Medulla oblongata (tissue), 1 donor: ENCODE measurements around the gene REG4.
"Not testable (repeated sequence)": the region's sequence is repeated elsewhere in the genome, so short reads cannot be mapped to it uniquely, and the experiment has no call there.

Source experiments
- DNase-seq: peaks from one replicate; pipeline ENCODE4 v3.0.0-alpha.2; 2015; ENCODE audit errors: extremely low spot score

The REG4 gene

DNA sequence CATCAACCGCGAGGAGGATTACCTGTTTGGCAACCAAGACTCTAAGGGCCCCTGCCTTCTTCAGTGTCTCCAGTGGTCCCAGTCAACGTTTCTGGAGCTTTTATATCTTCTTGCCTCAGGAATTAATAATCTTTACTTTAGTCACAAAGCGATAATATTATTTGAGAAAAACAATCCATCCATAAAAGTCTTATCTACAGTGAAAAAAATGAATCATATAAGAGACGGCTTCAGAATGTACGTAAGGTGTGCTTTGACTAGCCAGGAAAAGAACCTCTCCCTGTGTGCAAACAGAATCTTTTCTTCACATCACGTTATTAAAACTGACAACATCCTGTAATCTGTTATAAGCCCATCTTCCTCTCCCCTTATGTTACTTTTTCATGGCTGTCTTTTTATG is at the start of gene REG4:
Gene REG4, minus strand, starts transcription at position 74 of the 400 bp plus-strand sequence. CDS start 2,691 bp downstream, outside the sequence.
- no peak for DNase-seq

DNA sequence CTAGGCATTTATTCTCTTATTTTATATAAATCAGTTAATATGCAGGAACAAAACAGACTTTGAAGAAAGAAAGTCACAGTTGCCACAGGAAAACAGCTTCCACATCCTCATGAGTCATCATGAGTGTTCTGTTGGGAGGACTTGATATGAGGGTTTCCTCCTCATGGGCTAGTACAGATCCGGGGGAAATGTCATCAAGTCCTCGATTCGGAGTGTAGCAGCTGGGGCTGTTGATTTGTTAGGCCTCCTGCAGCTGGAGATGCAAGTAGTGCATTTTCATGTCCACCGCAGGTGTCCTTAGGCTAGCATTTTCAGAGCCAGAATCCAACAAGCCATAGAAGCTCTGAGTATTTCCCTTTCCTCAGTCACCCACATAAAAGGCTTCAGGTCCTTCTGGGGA is 48.4 kb upstream of the REG4 start:
- DNase-seq, result no peak

DNA sequence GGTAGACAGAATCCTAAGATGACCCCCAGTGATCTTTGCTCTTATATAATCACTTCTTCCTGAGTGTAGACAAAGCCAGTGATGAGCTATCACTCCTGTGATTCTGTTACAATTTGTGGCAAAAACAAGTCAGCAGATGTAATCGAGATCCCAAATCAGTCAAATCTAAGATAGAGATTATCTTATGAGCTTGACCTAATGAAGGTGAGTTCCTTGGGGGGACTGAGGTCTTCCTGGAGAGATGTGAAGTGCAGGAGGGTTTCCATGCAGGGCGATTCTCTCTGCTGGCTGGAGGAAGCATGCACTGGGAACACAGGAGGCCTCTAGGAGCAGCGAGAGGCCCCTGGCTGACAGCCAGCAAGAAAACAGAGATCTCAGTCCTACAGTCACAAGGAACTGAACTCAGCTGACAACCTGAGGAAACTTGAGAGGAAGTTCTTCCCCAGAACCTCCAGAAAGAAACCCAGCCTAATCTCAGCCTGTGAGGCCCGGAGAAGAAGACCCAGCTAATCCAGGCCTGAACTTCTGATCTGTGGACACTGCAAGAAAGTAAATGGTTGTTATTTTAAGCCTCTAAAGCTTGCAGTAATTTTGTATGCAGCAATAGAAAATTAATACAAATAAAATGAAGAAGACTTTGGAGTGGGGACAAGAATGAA is 47.4 kb upstream of the REG4 start:
- DNase-seq, result not testable (repeated sequence)

DNA sequence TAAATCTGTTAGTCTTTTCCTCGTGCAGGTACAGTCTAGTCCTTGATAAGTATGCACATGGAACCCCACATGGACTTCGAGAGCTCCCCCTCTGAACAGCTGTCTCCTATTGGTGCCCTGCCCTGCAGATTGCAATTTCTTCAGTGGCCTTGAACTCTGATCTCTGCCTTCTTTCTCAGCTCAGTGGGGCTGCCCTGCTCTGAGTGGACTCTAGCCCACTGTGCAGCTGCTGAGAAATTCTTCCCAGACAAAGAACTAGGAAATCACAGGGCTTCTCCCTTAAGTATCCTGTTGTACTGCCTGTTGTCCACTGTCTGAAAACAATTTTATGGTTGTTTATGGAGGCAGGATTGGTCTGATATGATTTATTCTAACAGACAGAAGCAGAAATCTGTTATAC is 46.9 kb upstream of the REG4 start:
- DNase-seq, result no peak

DNA sequence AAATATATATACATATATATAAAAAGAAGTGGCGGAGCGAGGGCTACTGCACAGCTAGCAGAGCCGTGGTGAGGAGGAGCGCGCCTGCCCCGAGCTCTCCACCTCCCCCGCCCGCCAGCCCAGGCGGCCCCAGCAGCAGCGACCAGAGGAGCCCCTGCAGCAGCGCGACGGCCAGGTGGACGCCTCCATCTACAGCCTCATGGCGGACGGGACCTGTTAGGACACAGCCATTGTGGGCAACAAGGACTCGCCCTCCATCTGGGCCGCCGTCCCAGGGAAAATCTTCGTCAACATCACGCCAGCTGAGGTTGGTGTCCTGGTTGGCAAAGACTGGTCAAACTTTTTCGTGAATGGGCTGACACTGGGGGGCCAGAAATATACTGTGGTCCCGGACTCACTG is 41.9 kb upstream of the REG4 start:
- no peak for DNase-seq

DNA sequence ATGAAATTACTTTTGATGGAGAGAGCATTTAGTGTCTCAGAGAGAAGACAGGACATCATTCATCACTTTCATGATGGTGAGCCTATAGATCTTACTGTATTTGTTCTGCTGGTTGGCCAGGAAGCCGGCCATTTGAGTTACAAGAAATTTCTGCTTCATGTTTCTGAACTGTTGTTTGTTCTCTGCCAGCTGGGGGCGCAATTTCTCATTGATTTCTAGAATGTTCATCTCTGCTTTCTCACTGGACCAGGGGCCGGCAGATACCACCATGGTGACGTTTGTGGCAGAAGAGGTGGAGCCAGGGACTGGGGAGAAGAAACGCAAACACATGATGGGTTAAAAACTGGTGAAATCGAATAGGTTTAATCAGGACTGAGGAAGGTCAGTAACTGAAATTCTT is 32.9 kb upstream of the REG4 start:
- DNase-seq, result not testable (repeated sequence)

DNA sequence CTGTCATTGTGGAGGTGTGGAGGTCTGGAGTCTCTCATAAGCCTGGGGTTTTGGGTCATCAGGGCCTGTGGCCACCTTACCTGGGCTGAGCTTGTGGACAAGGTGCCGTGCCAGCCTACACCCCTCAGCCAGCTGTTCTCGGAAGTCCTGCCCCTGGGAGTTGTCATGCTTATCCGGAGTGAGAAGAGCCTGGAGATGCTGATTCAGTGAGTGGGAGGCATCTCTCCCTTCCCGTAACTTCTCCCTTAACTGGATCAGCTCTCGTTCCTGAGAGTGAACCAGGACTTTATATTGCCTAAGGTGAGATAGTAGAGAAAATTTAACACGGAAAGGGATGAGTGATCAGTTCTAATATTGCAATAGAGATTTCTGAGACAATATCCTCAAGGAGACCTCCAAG is 30.0 kb upstream of the REG4 start:
- DNase-seq, result no peak

DNA sequence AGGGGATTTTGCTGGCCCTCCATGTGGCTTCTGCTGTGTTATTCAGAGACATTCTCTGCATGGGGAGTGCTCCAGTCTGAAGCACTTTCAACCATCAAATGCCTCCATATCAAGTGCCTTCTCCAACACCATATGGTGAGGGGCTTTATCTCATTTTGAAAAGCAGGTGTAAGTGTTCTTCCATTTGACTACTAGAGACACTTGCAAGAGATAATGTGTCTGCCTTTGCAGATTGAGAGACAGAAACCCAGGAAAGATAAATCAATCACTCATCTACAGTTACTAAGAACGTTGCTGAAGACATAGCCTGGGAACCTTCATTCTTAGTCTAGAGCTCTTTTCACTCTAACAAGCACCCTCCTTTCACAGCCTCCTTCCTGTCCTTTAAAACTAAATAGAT is 29.5 kb upstream of the REG4 start:
- DNase-seq, result no peak

DNA sequence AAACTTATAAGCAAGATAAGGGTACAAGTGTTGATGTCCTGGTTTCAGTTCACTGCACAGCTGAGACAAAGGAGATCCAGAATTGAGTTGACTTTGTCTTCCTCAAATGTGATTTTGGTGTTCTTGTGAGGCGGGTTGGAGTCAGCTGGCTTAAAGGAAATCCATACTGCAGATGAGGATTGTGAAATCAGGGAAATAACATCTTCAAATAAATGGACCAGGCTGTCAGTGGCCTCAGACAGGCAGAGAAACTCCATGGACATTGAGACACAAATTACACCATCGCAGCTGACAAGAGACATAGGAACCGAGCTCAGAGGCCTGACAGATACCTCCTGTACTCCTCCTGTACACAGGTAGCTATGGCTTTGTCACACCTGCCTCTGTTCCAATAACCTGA is 27.0 kb upstream of the REG4 start:
- no peak for DNase-seq

DNA sequence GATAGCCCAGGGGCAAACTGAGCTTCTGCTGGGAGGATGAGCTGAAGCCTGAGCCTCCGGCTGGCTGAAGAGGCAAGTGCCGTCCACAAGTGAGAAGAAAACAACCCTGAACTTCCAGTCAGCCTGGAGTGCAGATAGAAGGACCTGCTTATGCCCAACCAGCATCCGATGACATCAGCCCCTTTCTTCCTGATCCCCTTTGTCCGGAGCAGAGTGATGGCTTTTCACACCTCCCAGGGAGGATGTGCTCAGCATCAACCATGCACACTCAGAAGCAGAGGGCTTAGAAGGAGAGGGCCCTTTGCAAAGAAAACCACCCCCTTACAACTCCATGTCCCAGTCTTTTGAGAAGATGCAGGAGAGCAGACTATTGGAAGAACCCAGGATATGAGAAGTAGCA is 23.7 kb upstream of the REG4 start:
- DNase-seq, result no peak

DNA sequence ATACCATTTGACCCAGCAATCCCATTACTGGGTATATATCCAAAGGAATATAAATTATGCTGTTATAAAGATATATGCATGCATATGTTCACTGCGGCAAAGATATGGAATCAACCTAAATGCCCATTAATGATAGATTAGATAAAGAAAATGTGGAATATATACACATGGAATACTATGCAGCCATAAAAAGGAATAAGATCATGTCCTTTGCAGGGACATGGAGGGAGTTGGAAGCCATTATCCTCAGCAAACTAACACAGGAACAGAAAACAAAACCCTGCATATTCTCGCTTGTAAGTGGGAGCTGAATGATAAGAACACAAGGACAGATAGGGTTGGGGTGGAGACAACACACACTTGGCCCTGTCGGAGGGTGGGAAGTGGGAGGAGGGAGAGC is 19.8 kb upstream of the REG4 start:
- no peak for DNase-seq

DNA sequence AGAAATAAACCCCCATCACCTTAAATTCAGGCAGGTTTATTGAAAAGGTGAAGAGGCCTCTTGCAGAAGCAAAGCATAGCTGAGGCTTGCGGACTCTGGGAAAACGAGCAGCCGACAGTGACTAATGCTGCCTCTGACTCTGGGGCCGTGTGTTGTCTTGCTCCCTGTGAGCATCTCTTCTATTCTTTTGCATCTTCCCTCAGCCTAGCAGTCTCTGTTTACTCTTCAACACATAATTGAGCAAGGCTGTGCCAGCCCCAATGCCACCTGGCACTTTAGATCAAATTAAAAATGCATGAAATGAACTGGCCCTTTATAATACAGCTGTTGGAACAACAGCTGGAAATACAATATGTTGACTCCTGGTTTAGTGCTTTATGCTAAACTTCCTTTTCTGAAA is 18.4 kb upstream of the REG4 start:
- DNase-seq, result peak; percentile 25

DNA sequence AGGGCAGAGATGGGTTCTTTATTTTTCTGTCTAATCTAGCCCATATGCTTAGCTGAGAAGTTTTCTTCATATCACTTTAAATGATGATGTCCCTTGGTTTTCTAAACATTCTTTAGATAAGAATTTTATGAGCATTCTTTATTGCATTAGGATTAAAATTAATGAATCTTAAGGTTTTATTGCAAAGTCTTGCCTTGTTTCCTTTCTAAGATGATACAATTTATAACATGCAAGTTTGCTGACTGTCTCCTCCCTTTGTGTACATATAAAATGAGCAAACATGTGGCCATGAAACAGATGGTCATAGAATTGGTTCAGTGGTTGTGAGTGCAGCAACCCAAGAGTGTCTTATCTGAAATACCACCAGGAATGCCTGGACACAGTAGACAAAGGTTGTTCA is 17.7 kb upstream of the REG4 start:
- DNase-seq, result not testable (repeated sequence)

DNA sequence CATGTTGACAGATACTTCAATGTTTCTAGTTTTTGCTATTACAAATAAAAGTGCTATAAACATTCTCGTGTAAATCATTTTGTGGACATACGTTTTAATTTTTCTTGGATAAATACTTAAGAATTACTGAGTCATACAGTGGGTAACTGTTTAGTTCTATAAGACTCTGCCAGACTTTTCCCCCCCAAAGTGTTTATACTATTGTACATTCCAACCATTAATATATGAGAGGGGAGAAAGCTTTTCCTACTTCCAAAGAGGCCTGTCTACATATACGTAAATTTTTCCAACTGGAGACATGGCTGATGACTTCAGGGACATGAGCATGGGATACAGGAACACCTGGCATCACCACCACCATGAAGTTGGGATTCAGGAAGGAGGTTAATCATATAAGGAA is 17.0 kb upstream of the REG4 start:
- DNase-seq, result no peak

DNA sequence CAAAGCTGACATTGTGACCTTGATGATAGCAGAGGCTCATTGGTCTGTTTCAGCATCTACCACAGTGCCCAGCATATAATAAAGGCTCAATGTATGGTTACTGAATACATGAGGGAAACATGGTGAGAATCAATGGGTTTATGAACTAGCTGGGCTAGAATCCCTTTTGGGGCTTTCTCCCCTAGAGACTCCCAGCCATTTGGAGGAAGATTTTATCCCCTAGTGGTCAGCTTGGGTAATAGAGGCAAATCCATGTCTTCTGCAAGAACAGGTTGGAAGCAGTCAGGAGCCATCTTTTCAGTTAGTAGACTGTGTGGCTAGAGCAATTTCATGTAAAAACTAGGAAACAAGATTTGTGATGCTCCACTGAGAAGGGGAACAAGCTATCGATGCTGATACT is 15.8 kb upstream of the REG4 start:
- DNase-seq, result no peak

DNA sequence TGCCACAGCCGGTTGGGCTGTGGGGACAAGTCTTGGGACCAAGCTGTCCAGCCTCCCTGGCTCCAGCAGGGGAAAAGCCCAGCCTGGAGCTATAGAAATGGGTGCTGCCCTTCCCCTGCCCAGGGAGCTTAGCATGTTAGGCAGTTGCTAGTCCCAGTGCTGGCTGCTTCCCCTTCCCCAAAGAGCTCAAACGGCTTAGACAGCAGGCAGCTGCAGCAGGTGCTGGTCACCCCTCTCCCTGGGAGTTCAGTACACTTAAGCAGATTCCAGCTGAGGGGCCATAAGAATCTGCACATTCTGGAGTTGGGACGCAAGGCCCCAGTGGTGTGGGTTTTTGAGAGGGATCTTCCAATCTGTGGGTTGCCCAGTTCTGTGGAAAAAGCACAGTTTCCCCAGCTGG is 11.1 kb upstream of the REG4 start:
- DNase-seq, result no peak

DNA sequence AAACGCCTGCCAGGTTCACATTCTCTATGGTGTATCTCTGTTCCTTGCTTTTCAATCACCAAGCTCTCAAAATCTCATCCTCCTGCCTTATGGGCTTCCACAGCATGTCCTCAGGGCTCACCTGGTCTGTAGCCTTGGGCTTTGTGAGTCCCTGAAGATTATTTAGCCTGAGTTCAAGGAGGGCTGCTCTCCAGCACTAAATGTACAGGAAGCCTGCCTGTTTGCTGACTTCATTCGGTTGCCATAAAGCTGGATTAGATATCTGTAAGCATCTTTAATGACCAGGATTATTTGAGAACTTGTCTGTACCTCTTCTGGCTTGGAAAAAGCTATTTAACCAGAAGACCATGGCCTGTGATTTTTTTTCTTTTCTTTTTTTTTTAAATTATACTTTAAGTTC is 6.9 kb upstream of the REG4 start:
- no peak for DNase-seq

DNA sequence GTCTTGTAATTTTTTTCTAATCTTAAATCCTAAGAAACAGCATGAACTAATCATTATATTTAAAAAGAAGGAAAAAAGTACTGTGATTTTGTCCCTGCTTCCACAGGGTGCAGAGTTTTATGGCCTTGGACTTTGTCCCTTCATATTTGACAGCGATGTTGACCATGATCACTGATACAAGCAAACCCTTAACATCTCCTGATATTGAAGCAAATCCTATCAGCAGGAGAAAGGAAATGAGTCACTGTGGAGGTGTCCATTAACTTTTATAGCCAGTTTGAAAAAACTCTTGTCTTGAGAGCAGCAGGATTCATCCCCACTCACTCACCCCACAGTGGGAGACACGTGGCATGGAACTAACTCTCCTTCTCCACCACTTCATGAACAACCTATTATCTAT is 5.1 kb upstream of the REG4 start:
- DNase-seq, result no peak

DNA sequence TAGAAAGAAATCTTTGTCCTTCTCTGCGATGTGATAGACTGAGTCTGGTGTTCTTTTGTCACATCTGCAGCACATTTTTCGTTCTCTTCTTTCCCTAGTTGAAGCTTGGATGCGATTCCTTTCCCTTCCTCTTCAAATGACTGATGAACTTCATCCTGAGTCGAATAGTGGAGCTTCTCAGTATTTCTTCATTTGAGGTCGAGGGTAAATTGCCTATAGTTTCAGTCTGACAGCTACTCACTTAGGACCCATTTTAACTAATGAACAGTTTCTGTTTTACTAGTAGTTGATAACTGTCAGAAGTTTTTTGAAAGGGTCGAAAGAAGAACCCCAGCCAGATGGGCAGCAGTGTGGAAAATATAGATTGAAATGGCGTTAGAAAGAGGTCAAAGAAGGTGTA is 4.7 kb upstream of the REG4 start:
- DNase-seq, result no peak

DNA sequence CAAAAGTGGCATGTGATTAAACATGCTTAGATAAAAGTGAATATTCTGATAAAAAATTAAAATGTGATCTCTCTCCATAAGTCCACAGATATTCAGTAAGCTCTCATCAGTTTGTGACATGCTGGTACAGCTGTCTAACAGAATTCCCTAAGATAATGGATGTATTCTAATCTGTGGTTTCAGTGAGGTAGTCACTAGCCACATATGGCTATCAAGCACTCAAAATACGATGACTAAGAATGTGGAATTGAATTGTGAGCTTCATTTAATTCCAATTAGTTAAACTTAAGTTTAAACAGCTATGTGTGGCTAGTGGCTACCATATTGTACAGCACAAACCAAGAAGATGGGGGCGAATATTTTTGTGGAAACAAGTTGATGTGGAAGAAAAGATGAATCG is 4.1 kb upstream of the REG4 start:
- DNase-seq, result no peak

DNA sequence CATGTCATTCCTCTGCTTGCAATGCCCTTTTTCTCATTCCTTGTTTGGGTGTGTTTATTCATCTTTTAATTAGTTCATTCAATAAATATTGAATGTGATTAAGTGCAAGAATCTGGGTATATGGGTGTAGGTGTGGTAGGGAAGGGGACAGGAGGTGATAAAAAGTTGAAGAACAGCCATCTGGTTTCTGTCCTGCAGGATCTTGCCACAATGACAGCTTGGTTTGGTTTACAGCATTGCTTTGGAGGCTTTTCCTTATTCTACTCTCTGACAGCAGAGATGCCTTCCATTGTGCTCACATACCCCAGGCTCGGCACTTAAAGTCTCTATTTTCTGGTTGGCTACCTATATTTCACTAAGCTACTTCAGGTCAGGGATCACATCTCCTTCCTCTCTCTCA is 3.0 kb upstream of the REG4 start:
- DNase-seq, result no peak

DNA sequence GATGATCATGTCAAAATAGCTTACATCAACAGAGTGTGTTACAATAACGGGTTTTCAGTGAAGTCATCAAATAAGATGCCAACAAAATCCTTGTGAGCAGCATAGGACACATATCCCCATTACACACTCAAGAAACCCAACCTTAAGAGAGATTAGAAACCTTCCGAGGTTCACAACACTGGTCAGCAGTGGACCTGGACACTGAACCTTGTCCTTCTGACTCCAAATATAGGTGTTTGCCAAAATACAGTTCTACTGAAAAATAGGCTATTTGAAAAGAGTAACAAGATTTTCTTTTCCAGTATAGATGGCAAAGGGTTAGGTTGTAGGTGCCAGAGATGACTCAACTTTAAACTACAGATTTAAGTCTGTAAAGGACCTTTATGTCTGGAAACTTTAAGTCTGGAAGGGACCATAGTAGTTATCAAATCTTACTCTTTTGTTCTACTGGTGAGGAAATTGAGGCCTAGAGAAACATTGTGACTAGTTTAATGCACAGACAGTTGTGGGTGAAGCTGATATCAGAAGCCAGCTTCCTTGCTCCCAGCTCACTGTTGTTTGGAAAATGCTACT is 811 bp upstream of the REG4 start:
- no peak for DNase-seq

DNA sequence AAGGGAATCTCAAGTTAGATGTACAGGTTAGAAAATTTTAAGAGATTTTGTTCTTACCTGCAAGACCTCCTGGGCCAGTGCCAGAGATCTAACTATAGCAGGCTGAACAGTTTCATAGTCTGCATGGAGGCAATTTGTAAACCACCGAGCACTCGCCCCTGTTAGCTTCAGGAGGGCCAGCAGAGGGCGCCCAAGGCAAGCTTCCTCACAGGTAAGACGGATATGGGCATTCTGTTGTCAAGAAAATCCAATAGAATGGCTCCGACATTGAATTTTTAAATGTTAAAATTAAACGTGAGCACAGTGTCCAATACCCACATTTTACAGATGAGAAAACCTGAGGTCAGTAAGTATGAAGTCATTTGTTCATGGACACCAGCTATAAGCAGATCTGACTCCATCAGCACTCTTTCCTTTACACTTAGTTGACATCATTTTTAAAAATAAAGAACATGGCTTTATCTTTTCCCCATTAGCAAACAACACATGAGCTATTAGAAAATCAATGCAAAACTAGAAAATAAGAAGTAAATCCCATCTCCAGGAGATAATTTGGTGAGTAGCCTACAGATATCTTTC is 2.2 kb downstream of the REG4 start:
- DNase-seq, result peak; percentile 80

DNA sequence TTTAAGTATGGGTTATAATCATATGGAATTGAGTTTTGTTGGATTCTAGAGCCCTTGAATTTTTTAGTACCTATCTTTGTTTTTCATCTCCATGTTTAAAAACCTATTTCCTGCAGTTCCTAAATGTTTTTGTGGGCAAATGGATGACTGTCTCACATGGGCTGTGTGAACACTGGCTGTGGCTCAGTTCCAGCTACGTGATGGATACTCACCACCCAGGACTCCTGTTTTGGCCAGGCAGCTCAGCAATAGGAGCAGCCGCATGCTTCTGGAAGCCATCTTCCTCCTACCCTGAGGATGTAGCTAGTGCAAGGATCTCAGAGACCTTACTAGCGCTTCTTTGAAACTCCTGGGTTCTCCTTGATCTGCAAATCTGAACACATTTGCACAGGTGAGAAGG is 2.8 kb downstream of the REG4 start:
- DNase-seq, result no peak
